ENCODE data around the gene HDAC11. TPM values are rescaled to one million over a fixed set of nuclear protein-coding genes. Genes with fewer than 3 reads are reported as not detected.

HDAC11 gene
- total and polyA plus RNA-seq, 2 of the 13 experiments (the other 11 are each of a cell fraction or from before 2014, with no cell fraction given) = 13.7 to 33.1 TPM

- peak; percentile 75 for TF ChIP-seq PBX2 (CRISPR knock-in tag; IDR thresholded peaks at IDR 0.05)
- TF ChIP-seq ZNF18 (CRISPR knock-in tag; IDR thresholded peaks at IDR 0.05; ENCODE audit: insufficient replicate concordance) = peak; percentile 59
- TF ChIP-seq GTF2F1 (IDR thresholded peaks at IDR 0.05; ENCODE audit: low read length) = no peak
- TF ChIP-seq ZNF83 (CRISPR knock-in tag; IDR thresholded peaks at IDR 0.05; ENCODE audit: borderline replicate concordance) = no peak
- no peak for TF ChIP-seq ZNF44 (CRISPR knock-in tag; IDR thresholded peaks at IDR 0.05)
- peak; percentile 95 for TF ChIP-seq ZNF614 (CRISPR knock-in tag; IDR thresholded peaks at IDR 0.05; ENCODE audit: borderline replicate concordance)
- TF ChIP-seq ZNF430 (CRISPR knock-in tag; IDR thresholded peaks at IDR 0.05) = peak; percentile 81
- peak; percentile 97 for TF ChIP-seq FOXP1 (IDR thresholded peaks at IDR 0.05)
- peak; percentile 98 for TF ChIP-seq FOXP1 (CRISPR knock-in tag; IDR thresholded peaks at IDR 0.05)
- peak; percentile 60 for TF ChIP-seq POLR2AphosphoS5 (IDR thresholded peaks at IDR 0.05; ENCODE audit: low read depth, low read length)
- no peak; the same call in 1 of the 2 replicates for TF ChIP-seq ZNF460 (CRISPR knock-in tag; IDR thresholded peaks at IDR 0.05; ENCODE audit: borderline replicate concordance)
- TF ChIP-seq TRIM24 (CRISPR knock-in tag; IDR thresholded peaks at IDR 0.05) = no peak
- no peak for TF ChIP-seq SETDB1 (CRISPR knock-in tag; IDR thresholded peaks at IDR 0.05; ENCODE audit: borderline replicate concordance)
- TF ChIP-seq ZNF235 (CRISPR knock-in tag; IDR thresholded peaks at IDR 0.05; ENCODE audit: borderline replicate concordance) = no peak
- TF ChIP-seq CBX5 (CRISPR knock-in tag; IDR thresholded peaks at IDR 0.05; ENCODE audit: borderline replicate concordance) = peak; percentile 72; the same call in 1 of the 2 replicates
- TF ChIP-seq ZSCAN20 (CRISPR knock-in tag; IDR thresholded peaks at IDR 0.05; ENCODE audit: borderline replicate concordance) = no peak
- TF ChIP-seq KDM1A (CRISPR knock-in tag; IDR thresholded peaks at IDR 0.05) = peak; percentile 89
- TF ChIP-seq XBP1 (CRISPR knock-in tag; IDR thresholded peaks at IDR 0.05) = no peak
- TF ChIP-seq ZFY (CRISPR knock-in tag; IDR thresholded peaks at IDR 0.05) = peak; percentile 42; the same call in 1 of the 2 replicates
- TF ChIP-seq TBL1XR1 (IDR thresholded peaks at IDR 0.05; ENCODE audit: borderline replicate concordance, low read length, partially characterized antibody) = peak; percentile 80
- TF ChIP-seq PHF5A (CRISPR knock-in tag; IDR thresholded peaks at IDR 0.05; ENCODE audit: low read depth, unreplicated experiment) = peak; percentile 85
- TF ChIP-seq THRA (CRISPR knock-in tag; IDR thresholded peaks at IDR 0.05; ENCODE audit: borderline replicate concordance) = peak; percentile 66; the same call in 1 of the 2 replicates
- TF ChIP-seq ZNF572 (CRISPR knock-in tag; IDR thresholded peaks at IDR 0.05) = peak; percentile 32; the same call in 1 of the 2 replicates
- 0 out of 2 replicates have a peak, but pooled peaks have one; percentile 15 for TF ChIP-seq SMARCC2 (IDR thresholded peaks at IDR 0.05)
- peak; percentile 76; the same call in 1 of the 2 replicates for TF ChIP-seq SMAD1 (CRISPR knock-in tag; IDR thresholded peaks at IDR 0.05; ENCODE audit: borderline replicate concordance, low read depth)
- TF ChIP-seq ZNF432 (CRISPR knock-in tag; IDR thresholded peaks at IDR 0.05; ENCODE audit: borderline replicate concordance) = no peak
- TF ChIP-seq ZNF782 (CRISPR knock-in tag; IDR thresholded peaks at IDR 0.05; ENCODE audit: borderline replicate concordance) = no peak
Observed at GRCh38 chr3:13470894-13471574, 9.1 kb upstream of the HDAC11 start (continued).

Measured in HepG2 (cell line).